NCI-H1930 (cell line): Measurements from ENCODE around the gene FAM120C.

ENCODE experiments used
- DNase-seq, 2 experiments: peaks; one replicate each; lab custom pipeline; 2025; lab: John Stamatoyannopoulos, UW

Gene FAM120C, protein sequence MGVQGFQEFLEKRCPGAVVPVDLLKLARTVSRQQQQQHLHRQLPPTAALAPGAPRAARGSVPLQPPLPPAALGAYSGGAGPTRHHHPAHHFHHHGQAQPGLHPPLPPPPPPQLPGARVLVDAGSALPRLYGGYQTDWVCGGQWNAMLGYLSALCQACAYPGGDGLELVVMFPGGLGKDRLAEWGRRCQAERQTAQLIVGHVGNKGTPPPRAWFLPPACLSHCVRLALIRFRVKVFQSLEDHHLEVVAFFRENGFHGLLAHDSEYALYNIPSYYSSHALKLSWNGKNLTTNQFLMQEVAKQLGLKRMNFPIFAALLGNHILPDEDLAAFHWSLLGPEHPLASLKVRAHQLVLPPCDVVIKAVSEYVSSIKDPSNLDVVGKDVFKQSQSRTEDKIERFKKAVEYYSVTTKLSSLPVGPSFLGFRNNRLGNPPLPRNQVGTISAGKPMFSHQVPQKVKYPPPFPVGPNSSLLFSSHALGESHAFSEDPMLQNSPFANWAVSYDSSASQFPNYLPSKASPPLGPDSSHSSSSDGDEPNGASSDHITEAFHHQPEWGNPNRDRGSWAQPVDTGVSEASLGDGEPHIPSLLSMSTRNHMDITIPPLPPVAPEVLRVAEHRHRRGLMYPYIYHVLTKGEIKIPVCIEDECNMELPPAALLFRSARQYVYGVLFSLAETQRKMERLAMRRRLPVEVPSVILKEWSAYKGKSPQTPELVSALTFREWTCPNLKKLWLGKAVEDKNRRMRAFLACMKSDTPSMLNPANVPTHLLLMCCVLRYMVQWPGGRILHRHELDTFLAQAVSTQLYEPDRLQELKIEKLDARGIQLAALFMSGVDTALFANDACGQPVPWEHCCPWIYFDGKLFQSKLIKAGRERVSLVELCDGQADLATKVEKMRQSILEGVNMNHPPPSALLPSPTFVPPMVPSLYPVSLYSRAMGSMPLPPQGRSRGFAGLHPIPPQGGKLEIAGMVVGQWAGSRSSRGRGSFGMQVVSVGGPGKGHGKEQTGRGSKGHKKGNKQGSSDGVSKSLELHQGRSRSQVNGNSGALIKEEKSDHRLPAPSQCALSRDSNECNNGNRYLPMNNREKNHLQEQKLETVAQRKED

DNA sequence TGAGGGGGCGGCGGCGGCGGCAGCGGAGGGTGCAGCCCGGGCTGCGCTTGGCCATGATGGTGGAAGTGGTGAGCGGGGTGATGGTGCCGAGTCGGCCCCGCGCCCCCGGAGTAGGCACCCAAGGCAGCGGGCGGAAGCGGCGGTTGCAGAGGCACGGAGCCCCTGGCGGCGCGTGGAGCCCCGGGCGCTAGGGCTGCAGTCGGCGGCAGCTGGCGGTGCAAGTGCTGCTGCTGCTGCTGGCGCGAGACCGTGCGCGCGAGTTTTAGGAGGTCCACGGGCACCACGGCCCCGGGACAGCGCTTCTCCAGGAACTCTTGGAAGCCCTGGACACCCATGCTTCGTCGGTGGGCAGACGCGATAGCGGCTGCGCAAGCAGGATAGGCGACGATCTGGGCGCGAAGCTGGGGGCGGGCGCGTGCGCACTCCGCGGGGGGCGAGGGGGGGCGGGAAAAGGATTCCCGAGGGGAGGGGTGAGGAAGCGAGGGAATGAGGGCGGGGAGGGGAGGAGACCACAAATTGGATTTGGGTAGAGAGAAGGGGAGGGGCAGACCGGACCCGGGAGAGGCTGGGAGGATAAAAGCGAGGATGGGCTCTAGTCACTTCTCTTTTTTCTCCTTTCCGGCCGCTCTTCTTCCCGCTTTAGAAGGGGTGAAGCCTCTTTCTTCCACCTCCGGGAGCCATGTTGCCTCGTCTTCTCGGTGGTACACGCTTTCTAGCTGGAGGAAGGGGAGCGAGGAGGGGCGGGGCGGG, at the start of gene FAM120C:
Gene FAM120C (minus strand): TSS at position 391 of the 750 bp plus-strand sequence. CDS start 56 bp downstream, at position 335.
- DNase-seq, result peak; percentile 51 to 71

DNA sequence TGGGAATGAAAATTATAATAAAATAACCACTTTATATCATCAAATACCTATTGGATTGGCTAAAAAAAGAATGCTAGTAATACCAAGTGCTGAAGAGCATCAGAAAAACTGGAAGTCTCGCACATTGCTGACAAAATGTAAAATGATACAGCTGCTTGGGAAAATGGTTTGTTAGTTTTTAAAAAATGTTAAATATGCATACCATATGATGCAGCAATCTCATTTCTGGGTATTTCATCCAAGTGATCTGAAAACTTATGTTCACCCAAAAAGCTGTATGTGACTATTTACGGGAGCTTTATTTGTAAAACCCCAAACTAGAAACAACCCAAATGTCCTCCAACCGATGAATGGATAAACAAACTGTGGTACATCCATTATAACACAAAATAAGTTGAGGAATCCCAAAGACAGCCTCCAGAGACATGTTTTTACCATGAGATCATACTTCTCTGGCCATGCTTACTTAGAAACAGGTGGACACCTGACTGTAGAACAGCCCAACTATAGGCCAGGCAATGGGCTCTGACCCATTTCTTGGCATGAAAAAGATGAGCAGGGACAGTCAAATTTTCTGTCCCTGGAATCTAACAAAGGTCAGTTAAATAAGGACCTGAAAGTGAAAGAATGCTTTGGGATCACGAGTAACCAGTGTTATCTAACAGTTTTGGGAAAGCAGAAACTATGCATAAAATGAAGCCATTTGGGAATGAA, 47.5 kb upstream of the FAM120C start:
- DNase-seq, result no peak

DNA sequence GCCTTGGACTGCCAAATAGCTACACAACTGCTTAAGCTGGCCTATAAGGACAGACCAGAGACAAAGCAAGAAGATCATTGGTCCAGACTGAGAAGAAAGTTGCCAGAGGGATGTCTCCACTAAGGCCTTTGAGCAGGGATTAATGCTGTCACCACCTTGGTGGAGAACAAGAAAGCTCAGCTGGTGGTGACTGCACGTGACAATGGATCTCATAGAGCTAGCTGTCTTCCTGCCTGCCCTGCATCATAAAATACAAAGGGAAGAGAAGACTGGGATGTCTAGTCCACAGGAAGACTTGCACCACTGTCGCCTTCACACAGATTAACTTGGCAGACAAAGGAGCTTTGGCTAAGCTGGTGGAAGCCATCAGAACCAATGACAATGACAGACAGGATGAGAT, 40.5 kb upstream of the FAM120C start:
- DNase-seq, result no peak

DNA sequence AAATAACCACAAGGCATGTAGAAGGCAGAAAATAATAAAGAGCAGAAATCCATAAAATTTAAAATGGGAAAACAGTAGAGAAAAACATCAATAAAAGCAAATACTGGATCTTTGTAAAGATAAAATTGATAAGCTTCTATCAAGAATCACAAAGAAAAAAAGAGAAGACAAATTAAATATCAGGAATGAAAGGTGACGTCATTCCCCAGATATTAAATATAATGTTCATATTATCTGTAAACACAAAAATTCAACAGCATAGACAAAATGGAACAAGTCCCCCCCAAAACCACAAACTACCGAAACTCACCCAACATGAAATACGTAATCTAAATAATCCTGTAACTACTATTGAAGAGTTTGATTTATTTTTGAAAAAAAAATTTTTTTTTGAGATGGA, 30.5 kb upstream of the FAM120C start:
- DNase-seq, result no peak

DNA sequence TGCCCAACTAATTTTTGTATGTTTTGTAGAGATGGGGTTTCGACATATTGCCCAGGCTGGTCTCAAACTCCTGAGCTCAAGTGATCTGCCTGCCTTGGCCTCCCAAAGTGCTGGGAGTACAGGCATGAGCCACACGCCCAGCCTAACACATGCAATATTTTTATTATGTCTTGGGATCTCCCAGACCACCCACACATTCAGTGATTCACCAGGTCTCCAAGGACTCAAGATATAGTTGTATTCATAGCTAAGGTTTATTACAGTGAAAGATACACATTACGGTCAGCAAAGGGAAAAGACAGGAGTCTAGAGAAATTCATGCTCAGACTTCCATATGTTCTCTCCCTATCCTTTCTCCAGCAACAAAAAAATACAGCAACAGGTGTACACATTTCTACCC, 25.5 kb upstream of the FAM120C start:
- no peak for DNase-seq

DNA sequence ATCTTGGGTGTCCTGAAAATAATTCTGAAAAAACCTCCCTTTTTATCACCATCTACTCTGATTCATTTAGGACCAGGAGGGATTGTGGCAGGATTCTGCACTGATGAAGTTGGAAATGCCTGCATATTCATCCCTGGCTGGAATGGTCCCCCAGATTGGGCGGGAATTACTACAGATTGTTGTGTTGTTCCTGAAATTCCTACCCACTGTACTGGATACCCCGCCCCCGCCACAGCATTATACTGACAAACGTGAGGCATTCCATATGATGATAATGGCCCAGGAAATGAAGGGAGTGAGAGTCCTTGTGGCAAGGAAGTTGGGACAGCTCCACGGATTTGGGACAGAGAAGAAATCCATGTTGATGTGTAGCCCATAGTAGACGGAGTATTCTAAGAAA, 15.2 kb upstream of the FAM120C start:
- DNase-seq, result no peak

DNA sequence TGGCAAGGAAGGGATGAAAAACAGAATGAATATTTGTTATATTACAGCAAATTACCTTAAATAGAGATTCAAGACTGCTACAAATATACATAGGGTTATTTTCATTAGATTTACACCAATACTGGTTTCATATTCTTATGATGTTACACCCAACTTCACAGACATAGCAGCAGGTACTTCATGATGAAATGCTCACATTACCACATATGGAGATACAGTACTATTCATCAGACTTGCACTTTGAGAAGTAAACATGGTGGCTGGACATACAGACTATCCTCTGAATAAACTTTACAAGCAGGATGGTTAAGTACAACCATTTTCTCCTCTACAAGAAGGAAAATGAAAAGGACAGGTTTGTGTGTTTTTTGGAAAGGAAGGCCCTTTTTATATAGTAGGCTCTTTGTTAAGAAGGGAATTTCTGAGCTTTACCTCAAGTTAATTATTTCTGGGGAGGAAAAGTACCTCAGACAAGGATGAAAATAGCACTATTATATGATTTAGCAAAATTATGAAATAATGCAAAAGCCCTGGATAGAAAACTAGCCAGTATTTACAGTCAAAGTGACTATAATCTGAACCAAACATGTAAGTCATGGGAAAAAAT, 12.0 kb upstream of the FAM120C start:
- no peak for DNase-seq

DNA sequence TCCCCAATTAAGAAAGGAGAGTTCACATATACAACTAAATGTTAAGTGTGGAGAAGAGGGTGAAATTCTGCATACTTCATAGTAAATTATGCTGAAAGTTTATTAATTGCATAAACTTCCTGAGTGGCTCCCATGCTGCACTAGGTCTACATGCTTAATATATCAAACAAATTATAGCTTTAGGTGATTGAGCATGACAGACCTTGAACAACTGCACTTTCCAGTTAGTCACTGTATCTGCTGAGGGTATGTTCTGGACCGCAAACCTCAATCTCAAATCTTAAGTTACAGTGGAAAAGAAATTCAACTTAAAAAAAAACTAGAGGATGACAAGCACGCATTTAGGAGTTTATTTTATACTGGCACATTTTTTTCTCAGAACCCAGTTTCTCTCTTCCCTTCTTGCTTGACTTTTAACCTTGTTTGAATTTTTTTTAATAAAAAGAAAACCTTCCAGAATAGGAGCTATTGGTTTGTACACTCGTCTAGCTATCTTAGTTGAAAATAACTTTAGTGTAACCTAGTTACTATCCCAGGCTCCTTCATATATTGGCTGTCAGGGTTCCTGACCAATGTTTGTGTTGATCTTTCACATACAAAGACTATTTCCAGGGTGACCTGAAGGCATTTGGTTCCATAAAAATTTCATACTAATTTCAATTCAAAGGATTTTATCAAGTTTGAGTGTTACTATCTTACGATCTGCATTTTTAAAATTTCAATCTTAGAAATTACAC, 10.2 kb upstream of the FAM120C start:
- no peak for DNase-seq

DNA sequence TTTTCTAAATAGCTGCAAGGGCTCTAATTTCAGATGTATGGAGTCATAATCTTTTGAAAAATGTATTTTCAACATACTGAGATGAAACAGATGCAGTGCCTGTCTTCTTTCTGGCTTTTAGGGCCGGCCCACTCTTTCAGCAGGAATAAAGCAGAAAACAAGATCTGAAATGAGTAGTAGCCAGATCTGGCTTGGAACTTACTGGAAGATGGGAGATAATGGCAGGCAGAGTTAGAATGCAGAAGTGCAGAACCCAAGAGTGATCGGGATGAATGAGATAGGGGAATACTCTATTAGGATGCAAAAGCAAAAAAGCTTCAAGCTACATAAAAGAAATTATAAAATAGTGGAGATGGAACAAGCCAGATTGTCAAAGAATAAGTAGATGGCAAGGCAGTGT, 1.4 kb upstream of the FAM120C start:
- no peak for DNase-seq

DNA sequence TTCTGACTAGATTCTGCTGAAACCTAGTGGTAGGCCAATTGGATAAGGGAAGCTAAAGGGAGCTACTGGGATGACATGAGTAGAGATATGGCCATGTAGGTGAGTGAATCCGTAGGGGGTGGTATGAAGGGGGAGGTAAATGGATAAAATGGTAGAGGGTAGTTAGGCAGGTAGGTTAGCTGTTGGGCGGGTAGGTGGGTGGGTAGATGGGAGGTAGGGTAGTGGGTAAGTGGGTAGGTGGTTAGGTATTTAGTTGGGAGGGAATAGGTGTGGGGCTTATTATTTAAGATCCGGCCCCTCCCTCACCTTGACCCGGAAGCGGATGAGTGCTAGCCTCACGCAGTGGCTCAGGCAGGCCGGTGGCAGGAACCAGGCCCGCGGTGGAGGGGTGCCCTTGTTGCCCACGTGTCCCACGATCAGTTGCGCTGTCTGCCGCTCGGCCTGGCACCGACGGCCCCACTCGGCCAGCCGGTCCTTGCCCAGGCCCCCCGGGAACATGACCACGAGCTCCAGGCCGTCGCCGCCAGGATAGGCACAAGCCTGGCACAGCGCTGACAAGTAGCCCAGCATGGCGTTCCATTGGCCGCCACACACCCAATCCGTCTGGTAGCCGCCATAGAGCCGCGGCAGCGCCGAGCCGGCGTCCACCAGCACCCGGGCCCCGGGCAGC, 725 bp downstream of the FAM120C start:
- peak in 1 of 2 experiments; percentile 11 for DNase-seq

DNA sequence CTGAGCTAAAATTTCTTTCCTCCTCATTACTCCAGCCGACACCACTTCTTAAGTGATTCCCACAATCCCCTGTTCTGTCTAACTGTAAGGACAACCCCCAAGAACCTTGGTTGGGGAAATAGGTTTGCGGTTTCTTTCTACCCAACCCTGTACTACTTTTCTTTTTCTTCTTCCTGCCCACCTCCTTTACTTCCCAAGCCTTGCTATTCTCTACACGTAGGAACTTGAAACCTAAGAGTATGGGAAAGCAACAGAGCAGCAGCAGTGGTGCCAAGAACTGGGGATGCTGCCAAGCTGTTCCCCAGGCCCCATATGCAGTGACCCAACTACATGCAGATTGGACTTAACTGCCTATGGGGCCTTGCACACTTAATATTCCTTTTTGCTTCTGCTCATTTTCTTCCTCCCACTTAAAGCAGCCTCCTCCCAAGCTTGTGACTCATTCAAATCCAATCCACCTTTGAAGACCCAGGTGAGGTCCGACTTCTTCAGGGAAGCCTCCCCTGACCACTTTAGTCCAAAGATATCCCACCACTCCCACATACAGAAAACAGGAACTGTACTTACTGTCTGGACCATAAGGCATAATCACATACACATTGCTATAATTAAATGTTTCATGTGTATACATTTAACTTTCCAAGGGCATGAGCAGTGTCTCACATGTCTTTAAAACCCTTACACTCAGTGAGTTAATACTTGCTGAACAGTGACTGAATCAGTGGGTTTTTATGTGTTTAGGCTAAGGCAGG, 1.7 kb downstream of the FAM120C start:
- no peak for DNase-seq

DNA sequence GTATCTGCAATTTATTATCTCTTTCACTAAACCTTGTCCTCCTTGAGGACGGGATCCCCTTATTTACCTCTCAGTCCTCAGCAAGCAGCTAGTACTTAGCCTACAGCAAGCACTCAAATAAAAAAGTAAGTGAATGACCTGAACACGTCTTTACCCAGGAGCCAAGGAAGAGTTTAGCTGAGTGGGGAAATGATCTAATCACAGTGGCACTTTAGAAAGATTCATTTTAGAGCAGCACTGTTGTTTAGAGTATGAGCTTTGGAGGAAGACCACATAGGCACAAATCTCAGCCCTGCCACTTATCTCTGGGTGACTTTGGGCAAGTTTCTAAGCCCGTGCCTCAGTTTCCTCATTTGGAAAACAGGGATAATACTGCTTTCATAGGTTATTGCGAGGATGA, 2.7 kb downstream of the FAM120C start:
- DNase-seq, result no peak

DNA sequence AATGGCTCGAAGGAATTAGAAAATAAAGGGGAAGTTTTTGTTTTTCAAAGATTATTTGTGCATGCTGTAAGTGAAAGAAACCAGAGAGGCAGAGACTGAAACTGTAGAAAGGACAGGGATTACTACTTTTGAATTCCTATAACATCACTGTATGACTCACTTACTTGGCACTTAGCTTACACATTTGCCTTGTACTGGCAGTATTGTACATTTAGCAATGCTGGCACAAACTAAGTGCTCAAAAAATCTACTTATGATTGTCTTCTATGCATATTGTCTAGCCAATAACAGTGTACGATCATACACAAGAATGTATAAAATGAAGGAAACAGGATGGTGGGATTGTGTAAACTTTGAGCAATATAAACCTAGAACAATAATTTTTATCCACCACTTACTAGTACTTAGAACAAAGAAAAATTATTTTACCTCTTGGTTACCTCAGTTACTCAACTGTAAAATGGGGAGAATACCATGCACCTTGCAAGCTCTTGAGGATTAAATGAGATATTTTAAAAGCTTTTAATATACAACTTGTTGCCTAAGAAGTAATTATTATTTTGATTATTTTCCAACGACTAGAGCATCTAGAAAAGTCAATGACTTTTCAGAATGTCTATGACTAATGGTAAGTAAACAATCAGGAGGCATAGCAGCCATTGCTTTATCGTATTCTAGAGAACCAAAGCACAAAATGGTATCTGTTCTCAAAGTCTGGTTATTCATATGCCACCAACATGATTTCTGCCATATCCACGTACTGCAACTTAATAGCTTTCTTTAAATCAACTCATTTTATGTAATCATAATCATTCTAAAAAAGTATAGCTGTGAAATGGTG, 4.7 kb downstream of the FAM120C start:
- DNase-seq, result no peak

DNA sequence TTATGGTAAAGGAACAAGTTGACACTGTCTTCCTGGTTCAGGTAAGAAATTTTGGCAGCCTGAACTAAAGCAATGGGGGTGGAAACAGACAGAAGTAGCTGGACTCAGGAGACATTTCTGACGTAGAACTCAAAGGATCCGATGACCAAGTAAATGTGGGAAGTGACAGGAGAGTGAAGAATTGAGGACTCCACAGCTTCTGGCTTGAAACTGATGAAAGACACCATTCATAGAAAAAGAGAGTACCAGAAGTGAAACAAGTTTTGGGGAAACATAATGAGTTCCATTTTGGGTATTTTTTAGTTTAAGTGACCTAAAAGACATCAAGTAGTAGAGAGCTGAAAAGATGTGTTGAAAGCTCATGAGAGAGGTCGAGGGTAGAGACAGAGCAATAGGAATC, 5.7 kb downstream of the FAM120C start:
- no peak for DNase-seq

DNA sequence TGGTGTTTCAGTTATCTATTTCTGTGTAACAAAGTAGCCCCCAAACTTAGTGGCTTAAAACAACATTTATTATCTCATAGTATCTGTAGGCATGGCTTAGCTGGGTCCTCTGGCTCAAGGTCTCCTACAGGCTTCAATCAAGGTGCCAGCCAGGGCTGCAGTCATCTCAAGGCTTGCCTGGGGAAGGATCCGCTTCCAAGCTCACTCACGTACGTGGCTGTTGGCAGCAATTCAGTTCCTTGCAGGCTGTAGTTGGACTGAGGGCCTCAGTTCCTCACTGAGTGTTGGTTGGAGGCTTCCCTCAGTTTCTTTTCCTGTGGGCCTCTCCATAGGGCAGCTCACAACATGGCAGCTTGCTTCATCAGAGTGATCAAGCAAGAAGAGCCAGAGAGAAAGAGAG, 9.3 kb downstream of the FAM120C start:
- no peak for DNase-seq

DNA sequence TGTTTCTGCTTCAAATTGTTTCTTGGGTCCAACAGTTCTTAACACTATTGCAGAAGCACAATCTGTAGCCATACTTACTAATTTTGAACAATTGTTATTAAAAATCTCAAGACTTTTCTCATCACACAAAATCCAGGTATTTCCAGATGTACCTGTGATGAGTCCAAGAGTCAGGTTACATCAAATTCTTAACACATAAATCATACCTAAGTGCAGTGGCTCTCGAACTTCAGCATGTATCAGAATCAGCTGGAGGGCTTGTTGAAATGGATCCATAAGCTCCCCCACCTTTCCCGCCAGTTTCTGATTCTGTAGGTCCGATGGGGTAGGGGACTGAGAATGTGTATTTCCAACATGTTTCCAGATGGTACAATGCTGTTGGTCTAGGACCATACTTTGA, 10.6 kb downstream of the FAM120C start:
- no peak for DNase-seq

DNA sequence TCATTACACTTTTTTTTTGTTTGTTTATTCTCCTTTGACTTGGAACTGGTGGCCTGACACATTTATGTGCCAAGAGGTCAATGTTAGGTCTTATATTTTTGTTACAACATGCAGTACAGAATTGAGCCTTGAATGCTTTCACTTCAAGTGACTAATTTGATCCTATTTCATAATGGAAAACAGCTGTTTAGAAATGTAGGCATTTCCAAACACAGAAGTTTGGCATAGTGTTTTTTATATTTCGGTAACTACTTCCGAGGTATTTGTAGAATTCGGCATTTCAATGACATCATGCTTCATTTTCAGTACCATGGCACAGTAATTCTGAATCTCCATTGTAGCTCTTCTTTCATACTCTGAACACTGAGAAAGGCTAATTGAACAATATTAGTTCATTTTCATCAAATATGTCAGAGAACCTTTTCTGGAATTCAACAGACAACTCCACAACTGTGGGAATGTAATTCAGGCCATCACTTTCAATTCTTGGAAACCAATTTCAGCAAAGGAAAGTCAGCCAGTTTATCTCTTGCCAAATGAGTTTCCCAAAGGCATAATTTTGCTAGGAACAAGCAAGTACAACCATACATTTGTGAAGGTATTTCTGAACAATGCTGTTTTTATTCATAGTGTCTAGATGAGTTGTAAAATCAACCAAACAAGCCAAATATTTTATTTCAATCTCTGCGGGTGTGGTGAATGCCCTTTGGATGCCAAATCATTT, 11.4 kb downstream of the FAM120C start:
- no peak for DNase-seq
